Measurements from ENCODE around the gene PTPRJ.

DNA sequence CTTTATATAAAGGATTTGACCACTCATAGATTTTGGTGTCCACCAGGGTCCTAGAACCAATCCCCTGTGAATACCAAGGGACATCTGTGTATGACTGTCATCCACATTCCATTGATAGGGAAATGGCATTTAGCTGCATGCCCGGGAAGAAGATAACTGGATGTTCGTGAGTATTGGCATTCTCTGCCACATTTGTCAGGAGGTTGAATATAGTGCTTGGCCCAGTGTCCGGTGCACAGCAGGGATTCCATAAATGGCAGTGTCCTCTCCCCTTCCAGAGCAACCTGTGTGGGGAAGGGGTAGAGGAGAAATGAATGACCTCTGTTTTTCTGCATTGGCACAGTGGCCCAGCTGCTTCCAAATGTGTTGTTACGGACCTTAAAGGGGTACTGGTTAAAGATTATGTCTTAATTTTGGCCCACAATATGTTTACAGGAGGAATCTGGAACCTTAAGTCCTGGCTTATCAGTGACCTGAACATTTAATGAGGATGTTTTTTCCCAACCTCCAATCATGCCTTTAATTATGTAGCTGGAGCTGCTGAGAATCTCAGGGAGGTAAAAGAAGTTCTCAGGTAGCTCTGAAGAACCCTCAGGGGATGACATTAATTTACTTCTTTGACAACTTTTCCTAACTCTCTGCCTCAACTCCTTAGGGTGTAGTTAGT is 202.6 kb downstream of the PTPRJ start:
- TF ChIP-seq CTCF (conservative IDR thresholded peaks at IDR 0.05 in 1 of 2, IDR thresholded peaks at IDR 0.05 in 1 of 2; ENCODE audit: low read depth in 1 of 2, low read length in 2 of 2) (no peak), EZH2 (IDR thresholded peaks at IDR 0.05; ENCODE audit: low read length, missing control alignments) (no peak)
